IMR-90 (cell line): ENCODE measurements around the gene PRKACA. TPM values are rescaled to one million over a fixed set of nuclear protein-coding genes. Genes with fewer than 3 reads are reported as not detected.
A peak's percentile ranks its signal among the peaks of the same experiment; 100 is the strongest.

Experiments
- ATAC-seq: fragments of 200-7000 bp; cut with Tn5 transposase; 2 replicates; pipeline ENCODE4 v1.9.1; 2020; ENCODE audit warnings: low read depth, mild to moderate bottlenecking, moderate library complexity
- BruUV-seq: library from RNA; stranded (reverse); fragments of 400-500 nt; replicated peaks from 2 replicates; lab custom pipeline; 2021; lab: Mats Ljungman, UMichigan
- CTCF ChIA-PET: fragments of 300-600 bp; formaldehyde crosslinking; extraction: SDS; loops from one replicate; lab custom pipeline; 2021; ENCODE audit warnings: antibody characterized with exemption; lab: Yijun Ruan, JAX
- POLR2A ChIA-PET: fragments of 300-600 bp; sonication (Branson Sonifier 250); formaldehyde crosslinking; loops from one replicate; lab custom pipeline; 2022; ENCODE audit warnings: antibody characterized with exemption; ENCODE audit not compliant: unreplicated experiment; lab: Charles Lee
- DNase-seq: peaks from one replicate; pipeline ENCODE4 v3.0.0; 2013
- H2AFZ ChIP-seq: replicated peaks from 2 replicates; pipeline ENCODE3; 2013; ENCODE audit warnings: low read length, mild to moderate bottlenecking; ENCODE audit not compliant: poor library complexity
- H2AK5ac ChIP-seq: 2 replicates; pipeline ENCODE4 v1.6.1; 2013; ENCODE audit warnings: low read depth, low read length, inconsistent platforms
- H2AK9ac ChIP-seq: replicated peaks from 2 replicates; pipeline ENCODE3; 2013; ENCODE audit warnings: mild to moderate bottlenecking, low read depth, low read length, moderate library complexity; ENCODE audit not compliant: poor library complexity
- H2BK120ac ChIP-seq: 2 replicates; pipeline ENCODE4 v1.6.1; 2013; ENCODE audit warnings: low read depth, low read length, inconsistent platforms
- H2BK15ac ChIP-seq: 3 replicates; pipeline ENCODE4 v1.6.1; 2013; ENCODE audit warnings: low read depth, low read length, inconsistent platforms
- H2BK20ac ChIP-seq: 2 replicates; pipeline ENCODE4 v1.6.1; 2013; ENCODE audit warnings: low read depth, mild to moderate bottlenecking, inconsistent platforms, low read length, moderate library complexity
- H2BK5ac ChIP-seq: 2 replicates; pipeline ENCODE4 v1.6.1; 2013; ENCODE audit warnings: mild to moderate bottlenecking, low read depth, low read length, inconsistent platforms; ENCODE audit not compliant: poor library complexity, severe bottlenecking
- H3K14ac ChIP-seq: replicated peaks from 2 replicates; pipeline ENCODE4 v1.6.1; 2013; ENCODE audit warnings: low read depth, low read length, inconsistent platforms
- H3K18ac ChIP-seq: 2 replicates; pipeline ENCODE4 v1.6.1; 2013; ENCODE audit warnings: low read depth, low read length, control low read depth
- H3K23ac ChIP-seq: 2 replicates; pipeline ENCODE4 v1.6.1; 2013; ENCODE audit warnings: low read depth, low read length, inconsistent platforms
- H3K27ac ChIP-seq: 2 replicates; pipeline ENCODE4 v1.5.1; 2013; ENCODE audit warnings: mild to moderate bottlenecking, control low read depth, low read length; ENCODE audit not compliant: insufficient read depth
- H3K27me3 ChIP-seq: 2 replicates; pipeline ENCODE4 v1.6.1; 2013; ENCODE audit warnings: low read length; ENCODE audit not compliant: control insufficient read depth, insufficient read depth
- H3K36me3 ChIP-seq: 2 replicates; pipeline ENCODE4 v1.6.1; 2013; ENCODE audit warnings: low read length, mixed read lengths; ENCODE audit not compliant: control insufficient read depth, insufficient read depth
- H3K4ac ChIP-seq: 2 replicates; pipeline ENCODE4 v1.6.1; 2013; ENCODE audit warnings: low read depth, low read length, inconsistent platforms
- H3K4me1 ChIP-seq: 2 replicates; pipeline ENCODE4 v1.6.1; 2013; ENCODE audit warnings: low read length, mixed read lengths; ENCODE audit not compliant: control insufficient read depth, insufficient read depth
- H3K4me2 ChIP-seq: 2 replicates; pipeline ENCODE4 v1.6.1; 2013; ENCODE audit warnings: low read depth, mild to moderate bottlenecking, control low read depth, low read length, moderate library complexity
- H3K4me3 ChIP-seq: 2 replicates; pipeline ENCODE4 v1.5.1; 2013; ENCODE audit warnings: low read depth, mild to moderate bottlenecking, control low read depth, low read length, moderate library complexity; ENCODE audit not compliant: insufficient read depth
- H3K56ac ChIP-seq: 2 replicates; pipeline ENCODE4 v1.6.1; 2013; ENCODE audit warnings: low read length, inconsistent platforms; ENCODE audit not compliant: insufficient read depth; ENCODE audit errors: extremely low read depth
- H3K79me1 ChIP-seq, 2 experiments: 2 replicates each; pipeline ENCODE4 v1.6.1; 2013; ENCODE audit warnings: low read length in 2 of 2, inconsistent platforms in 1 of 2, low read depth in 1 of 2
- H3K9ac ChIP-seq: 2 replicates; pipeline ENCODE4 v1.6.1; 2013; ENCODE audit warnings: low read depth, low read length, control low read depth
- H3K9me1 ChIP-seq: 2 replicates; pipeline ENCODE4 v1.6.1; 2013; ENCODE audit warnings: low read length, inconsistent platforms; ENCODE audit not compliant: insufficient read depth
- H3K9me3 ChIP-seq: 2 replicates; pipeline ENCODE4 v1.6.1; 2013; ENCODE audit warnings: low read length; ENCODE audit not compliant: control insufficient read depth, insufficient read depth
- H4K20me1 ChIP-seq: 2 replicates; pipeline ENCODE4 v1.6.1; 2013; ENCODE audit warnings: low read length, inconsistent platforms; ENCODE audit not compliant: insufficient read depth
- H4K5ac ChIP-seq: 2 replicates; pipeline ENCODE4 v1.6.1; 2013; ENCODE audit warnings: mild to moderate bottlenecking, low read depth, low read length, control low read depth
- H4K8ac ChIP-seq, 2 experiments: 2 replicates each; pipeline ENCODE4 v1.6.1; 2013; ENCODE audit warnings: low read depth in 2 of 2, low read length in 2 of 2, control low read depth in 1 of 2, inconsistent platforms in 1 of 2
- H4K91ac ChIP-seq: 2 replicates; pipeline ENCODE4 v1.6.1; 2013; ENCODE audit warnings: low read depth, low read length, inconsistent platforms; ENCODE audit not compliant: insufficient read depth
- MAZ ChIP-seq: IDR thresholded peaks from 2 replicates; pipeline ENCODE4 v1.6.1; 2012; ENCODE audit warnings: low read depth, mild to moderate bottlenecking, low read length, improper control_type of control experiment, moderate library complexity, borderline replicate concordance
- MXI1 ChIP-seq: IDR thresholded peaks from 2 replicates; pipeline ENCODE4 v1.6.1; 2012; ENCODE audit warnings: low read depth, mild to moderate bottlenecking, low read length, moderate library complexity, borderline replicate concordance
- WGBS, 2 experiments: methylation state at CpG; one replicate each; pipeline versions ENCODE4 v1.1.5 to v1.1.7; 2013; ENCODE audit warnings: missing lambda C conversion rate in 2 of 2; ENCODE audit not compliant: insufficient read length in 1 of 2; ENCODE audit errors: extremely low coverage in 2 of 2; 5-methylcytosine and 5-hydroxymethylcytosine counted together
- dilution Hi-C: fragments of 300-500 bp; cut with HindIII; formaldehyde crosslinking; loops from one replicate; pipeline ENCODE4 v1.14.3; 2018; ENCODE audit warnings: low sequenced_read_pairs; ENCODE audit not compliant: unreplicated experiment
- in situ Hi-C: fragments of 300-500 bp; cut with MboI; formaldehyde crosslinking; loops from 3 replicates; pipeline ENCODE4 v1.14.3; 2019; ENCODE audit warnings: low sequenced_read_pairs, inconsistent platforms, mixed read lengths
- intact Hi-C: fragments of 100-400 bp; cut with micrococcal nuclease; formaldehyde crosslinking; loops from 2 replicates; pipeline ENCODE4 v1.10.0; 2022
- polyA plus RNA-seq, 3 experiments: library from polyadenylated mRNA; depleted of rRNA; stranded (reverse); fragments of >200 nt; gene quantifications; 2 replicates each; pipeline ENCODE4 v1.2.3, GENCODE V29; 2012; ENCODE audit warnings: low replicate concordance in 1 of 3
- total RNA-seq: library from RNA; depleted of rRNA; stranded (reverse); fragments of >200 nt; gene quantifications from 2 replicates; pipeline ENCODE4 v1.2.3, GENCODE V29; 2012

Gene PRKACA
- total and polyA plus RNA-seq, 2 of the 4 experiments (the other 2 are of a cell fraction) = 18.1 to 94.5 TPM

- TF ChIP-seq MAZ = peak; percentile 77; the same call in 1 of the 2 replicates
Observed at GRCh38 chr19:14136509-14137281, 19.1 kb upstream of the PRKACA start, which contains the start of gene ASF1B (continued).

GRCh38 chr19:14135985-14136508, 18.5 kb upstream of the PRKACA start:
- H2BK120ac ChIP-seq = no peak overlapping the region
- H2BK15ac ChIP-seq = no peak overlapping the region
- in situ Hi-C loops (no loop called here), intact Hi-C loops (loop anchor here (2.0 to 5.0 kb wide), 3 partner anchors 45 to 341 kb away; partner anchors contain the start of genes PTGER1 and SAMD1), dilution Hi-C loops (no loop called here)
- no peak overlapping the region for H4K5ac ChIP-seq
- peak overlapping the region; percentile 49; the same call in 1 of the 2 replicates for H4K91ac ChIP-seq
- H3K27me3 ChIP-seq = no peaks in the 10 kb centered on the region
- H4K8ac ChIP-seq = no peak overlapping the region
- H3K4me3 ChIP-seq = peak overlapping the region; percentile 66
- 0% methylated on average over 6 of the region's 38 CpGs; no CpG with 5 or more reads in 1 of the 2 experiments for WGBS, 2 experiments
- H3K79me1 ChIP-seq = peaks cover 15 to 45% of the 10 kb centered on the region in 2 experiments
- no TSS peak for BruUV-seq
- peak overlapping the region; percentile 71 for H3K4me2 ChIP-seq
- H2BK20ac ChIP-seq = no peak overlapping the region
- H3K9ac ChIP-seq = peak overlapping the region; percentile 30; the same call in 1 of the 2 replicates
- H2AFZ ChIP-seq = peak overlapping the region; percentile 99
- no peaks in the 10 kb centered on the region for H3K9me3 ChIP-seq
- H3K9me1 ChIP-seq = no peaks in the 10 kb centered on the region
- H2AK5ac ChIP-seq = peak overlapping the region; percentile 82; the same call in 1 of the 2 replicates
- DNase-seq (no peak), ATAC-seq (no peak)
- H3K4me1 ChIP-seq = peaks cover 6% of the 10 kb centered on the region
- H2BK5ac ChIP-seq = no peak overlapping the region
- peak overlapping the region; percentile 94 for H2AK9ac ChIP-seq
- no peak overlapping the region for H3K14ac ChIP-seq
- peaks cover 9% of the 10 kb centered on the region; the same call in 1 of the 2 replicates for H4K20me1 ChIP-seq
- no peak overlapping the region; the same call in 1 of the 2 replicates for H3K56ac ChIP-seq
- 0 out of 2 replicates have a peak overlapping the region, but pooled peaks have one; percentile 53 for H3K23ac ChIP-seq
- peak overlapping the region; percentile 53; the same call in 1 of the 2 replicates for H3K27ac ChIP-seq
- H3K36me3 ChIP-seq = no peaks in the 10 kb centered on the region
- TF ChIP-seq MXI1 (no peak), MAZ (no peak)
- 0 out of 2 replicates have a peak overlapping the region, but pooled peaks have one; percentile 17 for H3K4ac ChIP-seq
- POLR2A ChIA-PET = no interaction called here
- H3K18ac ChIP-seq = no peak overlapping the region
- CTCF ChIA-PET = interaction anchor here (0.6 to 1.7 kb wide), 17 partner anchors 12 to 284 kb away, joined by 3 to 8 read pairs (median 4); no protein-coding TSS in a partner anchor
